Glutamatergic neuron (in vitro differentiated cells): ENCODE measurements around the gene FKBP1A. TPM values are rescaled to one million over a fixed set of nuclear protein-coding genes. Genes with fewer than 3 reads are reported as not detected.

Source experiments
- DNase-seq: peaks from one replicate; pipeline ENCODE4 v3.0.0; 2022
- H3K27ac Mint-ChIP-seq: one replicate; pipeline ENCODE4 v1.8.0; 2020; ENCODE audit warnings: mild to moderate bottlenecking, mixed read lengths, inconsistent platforms; ENCODE audit not compliant: unreplicated experiment
- H3K27me3 Mint-ChIP-seq: one replicate; pipeline ENCODE4 v1.8.0; 2020; ENCODE audit warnings: mild to moderate bottlenecking, moderate library complexity, mixed read lengths, inconsistent platforms; ENCODE audit not compliant: unreplicated experiment
- H3K36me3 Mint-ChIP-seq: one replicate; pipeline ENCODE4 v1.8.0; 2020; ENCODE audit warnings: mild to moderate bottlenecking, mixed read lengths, inconsistent platforms; ENCODE audit not compliant: unreplicated experiment
- H3K4me1 Mint-ChIP-seq: one replicate; pipeline ENCODE4 v1.8.0; 2020; ENCODE audit warnings: mild to moderate bottlenecking, low read depth, mixed read lengths, inconsistent platforms; ENCODE audit not compliant: unreplicated experiment
- H3K4me3 Mint-ChIP-seq: one replicate; pipeline ENCODE4 v1.8.0; 2020; ENCODE audit warnings: mild to moderate bottlenecking, mixed read lengths, inconsistent platforms; ENCODE audit not compliant: unreplicated experiment
- H3K9me3 Mint-ChIP-seq: one replicate; pipeline ENCODE4 v1.8.0; 2020; ENCODE audit warnings: mild to moderate bottlenecking, moderate library complexity, mixed read lengths, inconsistent platforms; ENCODE audit not compliant: unreplicated experiment
- CTCF ChIP-seq: fragments of 200-600 bp; sonication (generic); IDR thresholded peaks from one replicate; pipeline ENCODE4 v1.5.0; 2021; ENCODE audit not compliant: partially characterized antibody, unreplicated experiment
- total RNA-seq: library from RNA; stranded (reverse); fragmentation: NEBNext Ultra II Directional; extraction: Animal tissue kit (Norgen Biotek cat#: 25700); gene quantifications from one replicate; pipeline ENCODE4 v1.2.1, GENCODE V29; 2021; ENCODE audit not compliant: unreplicated experiment

FKBP1A gene
- total RNA-seq, 1 donor from 2014 or later, result 350 TPM

- DNase-seq, result no peak
- H3K27me3 Mint-ChIP-seq, result peaks cover 6% of the 10 kb centered on the region
- H3K4me3 Mint-ChIP-seq, result no peak overlapping the region
- H3K36me3 Mint-ChIP-seq, result no peaks in the 10 kb centered on the region
- no peak for TF ChIP-seq CTCF
- peaks cover 5% of the 10 kb centered on the region for H3K9me3 Mint-ChIP-seq
- H3K27ac Mint-ChIP-seq, result peak overlapping the region; percentile 28
- H3K4me1 Mint-ChIP-seq, result peaks cover 24% of the 10 kb centered on the region
These were observed 65.6 kb downstream of the FKBP1A start for GRCh38 chr20:1327241-1327653.

GRCh38 chr20:1326031-1326930 is 66.6 kb downstream of the FKBP1A start:
- DNase-seq, result no peak
- H3K4me1 Mint-ChIP-seq, result peaks cover 24% of the 10 kb centered on the region
- H3K27ac Mint-ChIP-seq, result no peak overlapping the region
- no peak overlapping the region for H3K4me3 Mint-ChIP-seq
- peaks cover 8% of the 10 kb centered on the region for H3K27me3 Mint-ChIP-seq
- no peak for TF ChIP-seq CTCF
- peaks cover 9% of the 10 kb centered on the region for H3K9me3 Mint-ChIP-seq
- no peaks in the 10 kb centered on the region for H3K36me3 Mint-ChIP-seq

- Mint-ChIP-seq H3K4me3 (no peak overlapping the region), H3K36me3 (no peaks in the 10 kb centered on the region), H3K4me1 (peaks cover 24% of the 10 kb centered on the region), H3K27me3 (peaks cover 7% of the 10 kb centered on the region), H3K9me3 (peaks cover 10% of the 10 kb centered on the region), H3K27ac (no peak overlapping the region)
- TF ChIP-seq CTCF, result no peak
- DNase-seq, result peak; percentile 98
These were observed 67.5 kb downstream of the FKBP1A start for GRCh38 chr20:1325173-1326030.

GRCh38 chr20:1324598-1325172 is 68.2 kb downstream of the FKBP1A start:
- no peak overlapping the region for H3K27ac Mint-ChIP-seq
- peaks cover 18% of the 10 kb centered on the region for H3K4me1 Mint-ChIP-seq
- H3K4me3 Mint-ChIP-seq, result no peak overlapping the region
- peaks cover 10% of the 10 kb centered on the region for H3K9me3 Mint-ChIP-seq
- H3K36me3 Mint-ChIP-seq, result no peaks in the 10 kb centered on the region
- DNase-seq, result no peak
- no peak for TF ChIP-seq CTCF
- H3K27me3 Mint-ChIP-seq, result peaks cover 6% of the 10 kb centered on the region
